22Rv1 (cell line): ENCODE data around the gene OVOL2.

ENCODE experiments used
- CTCF ChIP-seq: fragments of 450-650 bp; IDR thresholded peaks from 2 replicates; pipeline ENCODE4 v1.5.1; 2017; ENCODE audit warnings: mild to moderate bottlenecking
- ZFX ChIP-seq: fragments of 450-650 bp; IDR thresholded peaks from 2 replicates; pipeline ENCODE4 v1.6.1; 2017; ENCODE audit warnings: antibody characterized with exemption, borderline replicate concordance

GRCh38 chr20:18066421-18067333 is 9.0 kb upstream of the OVOL2 start:
- TF ChIP-seq CTCF (no peak), ZFX (no peak)
